WI38 (cell line): ENCODE measurements around the gene DAPL1.

Experiments used
- H3K4me3 ChIP-seq: 2 replicates; pipeline ENCODE4 v1.5.1; 2011; ENCODE audit warnings: low read depth, mild to moderate bottlenecking, control low read depth, low read length
- CTCF ChIP-seq: IDR thresholded peaks from 2 replicates; pipeline ENCODE4 v1.5.1; 2012; ENCODE audit warnings: low read depth, mild to moderate bottlenecking, control low read depth, low read length

Gene DAPL1

GRCh38 chr2:158818511-158818910 lies 23.4 kb downstream of the DAPL1 start:
- no peak for TF ChIP-seq CTCF
- no peak overlapping the region for H3K4me3 ChIP-seq

- TF ChIP-seq CTCF, result no peak
- H3K4me3 ChIP-seq, result no peak overlapping the region
Observed at GRCh38 chr2:158822193-158822592, 27.1 kb downstream of the DAPL1 start.

- H3K4me3 ChIP-seq, result no peak overlapping the region
- TF ChIP-seq CTCF, result no peak
Observed at GRCh38 chr2:158823486-158824237, 28.5 kb downstream of the DAPL1 start.

GRCh38 chr2:158825021-158825420 lies 29.9 kb downstream of the DAPL1 start:
- no peak overlapping the region for H3K4me3 ChIP-seq
- no peak for TF ChIP-seq CTCF

- no peak for TF ChIP-seq CTCF
- H3K4me3 ChIP-seq, result no peak overlapping the region
Observed at GRCh38 chr2:158826965-158827364, 31.8 kb downstream of the DAPL1 start.

- TF ChIP-seq CTCF, result no peak
- no peak overlapping the region for H3K4me3 ChIP-seq
Observed at GRCh38 chr2:158828378-158829164, 33.5 kb downstream of the DAPL1 start.

- H3K4me3 ChIP-seq, result no peak overlapping the region
- TF ChIP-seq CTCF, result no peak
Observed at GRCh38 chr2:158829167-158829566, 34.0 kb downstream of the DAPL1 start.
